ENCODE measurements around the gene SNN. TPM values are rescaled to one million over a fixed set of nuclear protein-coding genes. Genes with fewer than 3 reads are reported as not detected.

SNN gene
- polyA plus RNA-seq, 1 donor from 2014 or later, result 176 TPM

DNA sequence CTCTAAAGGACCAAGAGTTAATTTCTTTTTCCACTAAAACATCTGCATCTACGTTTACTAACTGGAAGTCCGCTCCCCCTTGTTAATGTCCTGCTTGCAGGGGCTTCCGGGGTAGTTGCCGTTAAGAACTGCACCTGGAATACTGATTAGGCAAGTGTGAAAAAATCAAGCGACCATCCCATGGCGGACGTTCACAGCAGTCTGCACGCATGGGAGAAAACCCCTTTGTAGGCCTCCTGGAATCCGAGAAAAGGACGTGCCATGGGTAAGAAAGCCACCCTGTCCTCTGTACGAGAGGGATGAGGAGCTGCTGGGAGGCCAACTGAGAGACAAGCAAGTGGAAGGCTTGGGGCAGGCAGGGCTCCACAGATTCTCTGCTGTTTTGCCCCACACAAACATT is 14.9 kb downstream of the SNN start:
- TF ChIP-seq SMC3 (conservative IDR thresholded peaks at IDR 0.05; ENCODE audit: poor library complexity) (no peak), TAF1 (IDR thresholded peaks at IDR 0.05; ENCODE audit: low read depth) (no peak), EP300 (conservative IDR thresholded peaks at IDR 0.05; ENCODE audit: poor library complexity, severe bottlenecking) (no peak), POLR2AphosphoS5 (IDR thresholded peaks at IDR 0.05) (no peak), RAD21 (conservative IDR thresholded peaks at IDR 0.05) (no peak), MXI1 (conservative IDR thresholded peaks at IDR 0.05; ENCODE audit: poor library complexity, severe bottlenecking) (no peak), EZH2 (IDR thresholded peaks at IDR 0.05; ENCODE audit: borderline replicate concordance, insufficient read depth, low read length, poor library complexity, severe bottlenecking) (no peak)
- TF ChIP-seq, protein P1, sequence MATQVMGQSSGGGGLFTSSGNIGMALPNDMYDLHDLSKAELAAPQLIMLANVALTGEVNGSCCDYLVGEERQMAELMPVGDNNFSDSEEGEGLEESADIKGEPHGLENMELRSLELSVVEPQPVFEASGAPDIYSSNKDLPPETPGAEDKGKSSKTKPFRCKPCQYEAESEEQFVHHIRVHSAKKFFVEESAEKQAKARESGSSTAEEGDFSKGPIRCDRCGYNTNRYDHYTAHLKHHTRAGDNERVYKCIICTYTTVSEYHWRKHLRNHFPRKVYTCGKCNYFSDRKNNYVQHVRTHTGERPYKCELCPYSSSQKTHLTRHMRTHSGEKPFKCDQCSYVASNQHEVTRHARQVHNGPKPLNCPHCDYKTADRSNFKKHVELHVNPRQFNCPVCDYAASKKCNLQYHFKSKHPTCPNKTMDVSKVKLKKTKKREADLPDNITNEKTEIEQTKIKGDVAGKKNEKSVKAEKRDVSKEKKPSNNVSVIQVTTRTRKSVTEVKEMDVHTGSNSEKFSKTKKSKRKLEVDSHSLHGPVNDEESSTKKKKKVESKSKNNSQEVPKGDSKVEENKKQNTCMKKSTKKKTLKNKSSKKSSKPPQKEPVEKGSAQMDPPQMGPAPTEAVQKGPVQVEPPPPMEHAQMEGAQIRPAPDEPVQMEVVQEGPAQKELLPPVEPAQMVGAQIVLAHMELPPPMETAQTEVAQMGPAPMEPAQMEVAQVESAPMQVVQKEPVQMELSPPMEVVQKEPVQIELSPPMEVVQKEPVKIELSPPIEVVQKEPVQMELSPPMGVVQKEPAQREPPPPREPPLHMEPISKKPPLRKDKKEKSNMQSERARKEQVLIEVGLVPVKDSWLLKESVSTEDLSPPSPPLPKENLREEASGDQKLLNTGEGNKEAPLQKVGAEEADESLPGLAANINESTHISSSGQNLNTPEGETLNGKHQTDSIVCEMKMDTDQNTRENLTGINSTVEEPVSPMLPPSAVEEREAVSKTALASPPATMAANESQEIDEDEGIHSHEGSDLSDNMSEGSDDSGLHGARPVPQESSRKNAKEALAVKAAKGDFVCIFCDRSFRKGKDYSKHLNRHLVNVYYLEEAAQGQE (IDR thresholded peaks at IDR 0.05; ENCODE audit: borderline replicate concordance), result no peak
- TF ChIP-seq, protein P2, sequence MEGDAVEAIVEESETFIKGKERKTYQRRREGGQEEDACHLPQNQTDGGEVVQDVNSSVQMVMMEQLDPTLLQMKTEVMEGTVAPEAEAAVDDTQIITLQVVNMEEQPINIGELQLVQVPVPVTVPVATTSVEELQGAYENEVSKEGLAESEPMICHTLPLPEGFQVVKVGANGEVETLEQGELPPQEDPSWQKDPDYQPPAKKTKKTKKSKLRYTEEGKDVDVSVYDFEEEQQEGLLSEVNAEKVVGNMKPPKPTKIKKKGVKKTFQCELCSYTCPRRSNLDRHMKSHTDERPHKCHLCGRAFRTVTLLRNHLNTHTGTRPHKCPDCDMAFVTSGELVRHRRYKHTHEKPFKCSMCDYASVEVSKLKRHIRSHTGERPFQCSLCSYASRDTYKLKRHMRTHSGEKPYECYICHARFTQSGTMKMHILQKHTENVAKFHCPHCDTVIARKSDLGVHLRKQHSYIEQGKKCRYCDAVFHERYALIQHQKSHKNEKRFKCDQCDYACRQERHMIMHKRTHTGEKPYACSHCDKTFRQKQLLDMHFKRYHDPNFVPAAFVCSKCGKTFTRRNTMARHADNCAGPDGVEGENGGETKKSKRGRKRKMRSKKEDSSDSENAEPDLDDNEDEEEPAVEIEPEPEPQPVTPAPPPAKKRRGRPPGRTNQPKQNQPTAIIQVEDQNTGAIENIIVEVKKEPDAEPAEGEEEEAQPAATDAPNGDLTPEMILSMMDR (IDR thresholded peaks at IDR 0.05; ENCODE audit: poor library complexity, severe bottlenecking), result no peak
- no peak overlapping the region for H3K4me3 ChIP-seq (ENCODE audit: low read length)
- no peaks in the 10 kb centered on the region for H3K9me2 ChIP-seq (ENCODE audit: insufficient read depth, low read length)
- no peaks in the 10 kb centered on the region for H3K27me3 ChIP-seq (ENCODE audit: insufficient read depth, low read depth, low read length)
- no peak overlapping the region for H2AFZ ChIP-seq (ENCODE audit: low read depth, low read length)
- H4K20me1 ChIP-seq (ENCODE audit: insufficient read depth), result peaks cover 8% of the 10 kb centered on the region
- H3K27ac ChIP-seq (ENCODE audit: low read length), result no peak overlapping the region
- H3F3A ChIP-seq (ENCODE audit: insufficient read depth, low read length, poor library complexity, severe bottlenecking), result no peaks in the 10 kb centered on the region
- no peak overlapping the region for H3K4me2 ChIP-seq (ENCODE audit: low read length)
- H3K79me2 ChIP-seq (replicated peaks; ENCODE audit: insufficient read depth, low read length), result no peaks in the 10 kb centered on the region
- H3K9me3 ChIP-seq (ENCODE audit: low read length), result no peaks in the 10 kb centered on the region
- no peak overlapping the region for H3K9ac ChIP-seq (ENCODE audit: low read length)
- H3K36me3 ChIP-seq (ENCODE audit: insufficient read depth, low read length), result no peaks in the 10 kb centered on the region

DNA sequence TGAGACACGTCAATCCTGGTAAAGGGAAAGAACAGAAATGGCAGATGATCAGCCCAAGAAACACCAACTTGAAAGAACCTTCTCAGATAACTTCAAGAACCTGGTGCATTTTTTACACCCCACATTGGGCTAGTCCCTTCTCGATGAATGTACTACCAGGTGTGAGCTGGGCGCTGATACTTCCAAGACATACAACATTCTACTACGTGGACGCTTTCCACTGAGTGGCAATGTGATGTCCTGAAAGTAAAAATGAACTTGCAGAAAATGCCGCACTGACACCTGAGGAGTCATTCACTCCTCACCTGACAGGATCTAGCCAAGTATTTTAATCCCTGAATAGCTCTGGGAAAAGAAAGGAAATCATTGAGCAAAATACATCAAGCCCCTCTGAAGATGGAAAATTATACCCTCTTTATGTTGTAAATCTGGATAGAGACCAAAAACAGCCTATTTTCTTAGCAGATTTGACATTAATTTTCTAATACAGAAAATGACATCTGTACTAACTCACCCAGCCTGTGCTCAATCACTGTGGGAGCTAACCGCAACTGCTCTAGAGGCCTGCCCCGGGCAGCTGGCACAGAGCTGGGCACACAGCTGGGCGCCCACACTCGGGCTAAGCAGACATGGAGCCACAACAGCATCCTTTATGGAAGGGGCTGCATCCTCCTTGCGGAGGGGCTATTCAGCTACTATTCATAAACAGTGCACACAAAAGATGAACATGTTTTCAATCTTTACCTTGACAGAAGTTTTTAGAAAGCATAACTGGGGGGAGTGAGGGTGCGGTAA is 16.2 kb downstream of the SNN start:
- H3K79me2 ChIP-seq (replicated peaks; ENCODE audit: insufficient read depth, low read length), result no peaks in the 10 kb centered on the region
- no peak overlapping the region for H3K9ac ChIP-seq (ENCODE audit: low read length)
- no peak overlapping the region for H3K4me2 ChIP-seq (ENCODE audit: low read length)
- H3K4me3 ChIP-seq (ENCODE audit: low read length), result no peak overlapping the region
- no peaks in the 10 kb centered on the region for H3K36me3 ChIP-seq (ENCODE audit: insufficient read depth, low read length)
- H3K9me3 ChIP-seq (ENCODE audit: low read length), result no peaks in the 10 kb centered on the region
- H4K20me1 ChIP-seq (ENCODE audit: insufficient read depth), result no peaks in the 10 kb centered on the region
- H3K9me2 ChIP-seq (ENCODE audit: insufficient read depth, low read length), result no peaks in the 10 kb centered on the region
- TF ChIP-seq, protein P1 (IDR thresholded peaks at IDR 0.05; ENCODE audit: borderline replicate concordance), result no peak
- TF ChIP-seq RAD21 (conservative IDR thresholded peaks at IDR 0.05) (no peak), POLR2AphosphoS5 (IDR thresholded peaks at IDR 0.05) (no peak), TAF1 (IDR thresholded peaks at IDR 0.05; ENCODE audit: low read depth) (no peak), MXI1 (conservative IDR thresholded peaks at IDR 0.05; ENCODE audit: poor library complexity, severe bottlenecking) (no peak), EZH2 (IDR thresholded peaks at IDR 0.05; ENCODE audit: borderline replicate concordance, insufficient read depth, low read length, poor library complexity, severe bottlenecking) (no peak), SMC3 (conservative IDR thresholded peaks at IDR 0.05; ENCODE audit: poor library complexity) (no peak), EP300 (conservative IDR thresholded peaks at IDR 0.05; ENCODE audit: poor library complexity, severe bottlenecking) (no peak)
- TF ChIP-seq, protein P2 (IDR thresholded peaks at IDR 0.05; ENCODE audit: poor library complexity, severe bottlenecking), result no peak
- no peaks in the 10 kb centered on the region for H3K27me3 ChIP-seq (ENCODE audit: insufficient read depth, low read depth, low read length)
- no peaks in the 10 kb centered on the region for H3F3A ChIP-seq (ENCODE audit: insufficient read depth, low read length, poor library complexity, severe bottlenecking)
- no peak overlapping the region for H3K27ac ChIP-seq (ENCODE audit: low read length)
- no peak overlapping the region for H2AFZ ChIP-seq (ENCODE audit: low read depth, low read length)

Measured in neural cell (in vitro differentiated cells).